GM12864 (cell line): ENCODE data around the gene ANGPTL8.
A peak's percentile ranks its signal among the peaks of the same experiment; 100 is the strongest.

Experiments used
- DNase-seq: peaks from one replicate; pipeline ENCODE4 v3.0.0-alpha.2; 2011; ENCODE audit warnings: low read depth
- H3K4me3 ChIP-seq: 2 replicates; pipeline ENCODE4 v1.5.1; 2011; ENCODE audit warnings: mild to moderate bottlenecking, low read depth, low read length, control low read depth
- TF ChIP-seq, protein P1 (sequence below): IDR thresholded peaks from 2 replicates; pipeline ENCODE4 v1.5.1; 2011; ENCODE audit warnings: low read depth, mild to moderate bottlenecking, moderate library complexity, low read length, control low read depth, inconsistent platforms; ENCODE audit errors: missing control alignments

The ANGPTL8 gene

GRCh38 chr19:11261431-11261970 lies 22.1 kb downstream of the ANGPTL8 start:
- TF ChIP-seq, protein P1, sequence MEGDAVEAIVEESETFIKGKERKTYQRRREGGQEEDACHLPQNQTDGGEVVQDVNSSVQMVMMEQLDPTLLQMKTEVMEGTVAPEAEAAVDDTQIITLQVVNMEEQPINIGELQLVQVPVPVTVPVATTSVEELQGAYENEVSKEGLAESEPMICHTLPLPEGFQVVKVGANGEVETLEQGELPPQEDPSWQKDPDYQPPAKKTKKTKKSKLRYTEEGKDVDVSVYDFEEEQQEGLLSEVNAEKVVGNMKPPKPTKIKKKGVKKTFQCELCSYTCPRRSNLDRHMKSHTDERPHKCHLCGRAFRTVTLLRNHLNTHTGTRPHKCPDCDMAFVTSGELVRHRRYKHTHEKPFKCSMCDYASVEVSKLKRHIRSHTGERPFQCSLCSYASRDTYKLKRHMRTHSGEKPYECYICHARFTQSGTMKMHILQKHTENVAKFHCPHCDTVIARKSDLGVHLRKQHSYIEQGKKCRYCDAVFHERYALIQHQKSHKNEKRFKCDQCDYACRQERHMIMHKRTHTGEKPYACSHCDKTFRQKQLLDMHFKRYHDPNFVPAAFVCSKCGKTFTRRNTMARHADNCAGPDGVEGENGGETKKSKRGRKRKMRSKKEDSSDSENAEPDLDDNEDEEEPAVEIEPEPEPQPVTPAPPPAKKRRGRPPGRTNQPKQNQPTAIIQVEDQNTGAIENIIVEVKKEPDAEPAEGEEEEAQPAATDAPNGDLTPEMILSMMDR: no peak
- peak overlapping the region; percentile 63 for H3K4me3 ChIP-seq
- no peak for DNase-seq

- TF ChIP-seq, protein P1: peak; percentile 41
- no peak for DNase-seq
- peak within 1 kb of the TSS; percentile 63 for H3K4me3 ChIP-seq
Observed at GRCh38 chr19:11261971-11262839, 22.8 kb downstream of the ANGPTL8 start, which contains the start of gene DOCK6. TSS of gene DOCK6 (minus strand) at chr19:11262524. CDS start at chr19:11262440, 84 bp downstream.

- H3K4me3 ChIP-seq: no peak overlapping the region
- TF ChIP-seq, protein P1: no peak
- no peak for DNase-seq
Observed at GRCh38 chr19:11263726-11264125, 24.3 kb downstream of the ANGPTL8 start.

GRCh38 chr19:11264452-11265176 lies 25.2 kb downstream of the ANGPTL8 start:
- H3K4me3 ChIP-seq: no peak overlapping the region
- no peak for DNase-seq
- TF ChIP-seq, protein P1: no peak

DNA sequence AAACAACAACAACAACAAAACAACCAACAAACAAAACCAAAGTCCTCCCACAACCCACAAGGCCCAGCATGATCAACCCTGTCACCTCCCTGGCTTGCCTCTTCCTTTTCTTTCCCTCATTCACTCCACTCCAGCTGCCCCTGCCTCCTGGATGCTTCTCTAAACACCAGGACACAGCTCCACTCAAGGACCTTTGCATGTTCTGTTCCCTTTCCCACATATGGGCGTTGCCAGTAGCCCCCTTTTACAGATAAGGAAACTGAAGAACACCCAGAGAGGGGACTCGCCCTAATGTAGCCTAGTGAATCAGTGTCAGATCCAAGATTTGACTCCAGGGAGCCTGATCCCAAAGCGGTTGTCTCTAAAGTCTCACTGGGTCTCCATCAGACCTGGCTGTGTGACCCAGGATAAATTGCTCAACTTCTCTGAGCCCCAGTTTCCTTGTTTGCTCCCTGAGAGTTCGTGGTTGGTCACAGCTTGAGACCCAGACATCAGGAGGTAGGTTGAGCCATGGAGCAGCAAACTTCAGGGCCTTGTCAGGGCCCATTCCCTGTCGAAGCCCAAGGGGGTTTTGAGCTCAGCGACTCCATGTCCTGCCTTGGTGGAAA lies 25.9 kb downstream of the ANGPTL8 start:
- DNase-seq: no peak

DNA sequence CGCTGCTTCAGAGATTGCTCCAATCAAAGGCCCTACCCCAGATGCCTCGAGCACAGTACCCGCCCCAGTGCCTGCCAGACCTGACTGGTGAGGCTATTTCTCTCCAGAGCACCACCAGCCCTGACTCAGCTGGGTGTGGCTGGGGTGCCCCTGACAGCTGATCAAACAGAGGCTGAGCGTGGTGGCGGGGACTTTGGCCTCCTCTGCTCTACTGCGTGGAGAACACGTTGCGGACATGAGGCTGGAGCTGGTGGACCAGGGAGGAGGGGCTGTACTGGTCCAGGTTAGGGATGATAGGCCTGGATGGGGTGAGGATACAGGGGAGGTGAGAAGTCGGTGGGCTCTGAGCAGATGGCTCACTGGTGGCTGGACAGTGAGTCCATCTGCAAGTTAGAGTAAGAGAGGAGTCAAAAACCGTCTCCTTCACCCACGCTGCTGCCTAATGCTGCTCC lies 26.4 kb downstream of the ANGPTL8 start:
- H3K4me3 ChIP-seq: no peak overlapping the region
- no peak for DNase-seq
- TF ChIP-seq, protein P1: no peak

More for the DNA sequence above, 25.9 kb downstream of the ANGPTL8 start:
- TF ChIP-seq, protein P1: no peak
- H3K4me3 ChIP-seq: no peak overlapping the region
